H1 (cell line): ENCODE data around the gene REPS2. TPM values are rescaled to one million over a fixed set of nuclear protein-coding genes. Genes with fewer than 3 reads are reported as not detected.

Experiments used
- CTCF ChIA-PET: fragments of 300-600 bp; sonication (Branson Sonifier 250); formaldehyde crosslinking; loops from one replicate; lab custom pipeline; 2021; ENCODE audit not compliant: partially characterized antibody; lab: Charles Lee
- POLR2A ChIA-PET: fragments of 300-600 bp; sonication (Branson Sonifier 250); formaldehyde crosslinking; loops from one replicate; lab custom pipeline; 2021; ENCODE audit warnings: inconsistent platforms; ENCODE audit not compliant: partially characterized antibody; lab: Charles Lee
- DNase-seq, 2 experiments: peaks; one replicate each; pipeline versions ENCODE4 v3.0.0 to v3.0.0-alpha.2; 2010 to 2022; ENCODE audit warnings: low spot score in 2 of 2, low read depth in 1 of 2, mixed read lengths in 1 of 2
- FAIRE-seq: peaks from 2 replicates; lab custom pipeline; 2011; peaks lifted over from hg19 to GRCh38; lab: Jason Lieb, UNC
- H2AFZ ChIP-seq: 2 replicates; pipeline ENCODE4 v1.8.1; 2012; ENCODE audit warnings: low read length, inconsistent platforms
- H2AK5ac ChIP-seq: 2 replicates; pipeline ENCODE4 v1.6.1; 2013; ENCODE audit warnings: low read depth, low read length
- H2BK120ac ChIP-seq: replicated peaks from 2 replicates; pipeline ENCODE3; 2013; ENCODE audit warnings: low read depth, low read length, inconsistent platforms
- H2BK12ac ChIP-seq: 2 replicates; pipeline ENCODE4 v1.6.1; 2013; ENCODE audit warnings: low read depth, low read length
- H2BK15ac ChIP-seq: 2 replicates; pipeline ENCODE4 v1.6.1; 2013; ENCODE audit warnings: low read length
- H2BK20ac ChIP-seq: 2 replicates; pipeline ENCODE4 v1.6.1; 2013; ENCODE audit warnings: low read length
- H2BK5ac ChIP-seq: 2 replicates; pipeline ENCODE4 v1.6.1; 2013; ENCODE audit warnings: low read depth, low read length
- H3K14ac ChIP-seq: 2 replicates; pipeline ENCODE4 v1.6.1; 2013; ENCODE audit warnings: inconsistent platforms; ENCODE audit not compliant: insufficient read length
- H3K18ac ChIP-seq: 2 replicates; pipeline ENCODE4 v1.6.1; 2013; ENCODE audit warnings: low read length; ENCODE audit errors: extremely low read depth
- H3K23ac ChIP-seq: 2 replicates; pipeline ENCODE4 v1.6.1; 2013; ENCODE audit warnings: inconsistent platforms; ENCODE audit not compliant: insufficient read length
- H3K23me2 ChIP-seq: 2 replicates; pipeline ENCODE4 v1.6.1; 2013; ENCODE audit warnings: low read depth, low read length
- H3K27ac ChIP-seq: 2 replicates; pipeline ENCODE4 v1.6.1; 2011; ENCODE audit warnings: low read depth, low read length, inconsistent platforms
- H3K27me3 ChIP-seq, 4 experiments: replicated peaks in 1 of 4; 1 replicate in 1 of 4; 2 replicates in 3 of 4; pipeline versions ENCODE4 v1.6.1 to v1.8.1; 2011 to 2013; ENCODE audit warnings: low read length in 3 of 4, mild to moderate bottlenecking in 3 of 4, inconsistent platforms in 2 of 4, mixed read lengths in 2 of 4, moderate library complexity in 1 of 4; ENCODE audit not compliant: control insufficient read depth in 3 of 4, insufficient read depth in 3 of 4; ENCODE audit errors: extremely low read depth in 1 of 4
- H3K36me3 ChIP-seq, 4 experiments: 2 replicates each; pipeline versions ENCODE4 v1.6.1 to v1.8.1; 2011 to 2013; ENCODE audit warnings: mild to moderate bottlenecking in 4 of 4, low read length in 3 of 4, moderate library complexity in 2 of 4, control low read depth in 1 of 4, inconsistent platforms in 1 of 4; ENCODE audit not compliant: insufficient read depth in 4 of 4, control insufficient read depth in 2 of 4
- H3K4ac ChIP-seq: replicated peaks from 2 replicates; pipeline ENCODE3; 2013; ENCODE audit warnings: low read length, low read depth, mixed read lengths, inconsistent platforms; ENCODE audit not compliant: insufficient read length
- H3K4me1 ChIP-seq, 4 experiments: replicated peaks in 1 of 4; 1 replicate in 1 of 4; 2 replicates in 3 of 4; pipeline versions ENCODE4 v1.6.1 to v1.8.1; 2011 to 2013; ENCODE audit warnings: low read length in 3 of 4, inconsistent platforms in 2 of 4, mixed read lengths in 1 of 4; ENCODE audit not compliant: insufficient read depth in 4 of 4, control insufficient read depth in 3 of 4
- H3K4me2 ChIP-seq, 2 experiments: 2 replicates each; pipeline versions ENCODE4 v1.6.1 to v1.8.1; 2011 to 2013; ENCODE audit warnings: low read depth in 2 of 2, low read length in 2 of 2, control low read depth in 1 of 2, inconsistent platforms in 1 of 2, mild to moderate bottlenecking in 1 of 2; ENCODE audit not compliant: insufficient read depth in 1 of 2
- H3K4me3 ChIP-seq, 4 experiments: fragments of 200-600, 300-600 bp in 1 of 4; sonication (generic), shearing (Covaris generic), sonication (Bioruptor Twin) in 1 of 4; 2 replicates each; pipeline versions ENCODE4 v1.5.1 to v1.8.1; 2011 to 2016; ENCODE audit warnings: low read length in 4 of 4, low read depth in 3 of 4, control low read depth in 2 of 4, inconsistent platforms in 2 of 4, mild to moderate bottlenecking in 2 of 4, mixed read lengths in 1 of 4, moderate library complexity in 1 of 4; ENCODE audit not compliant: insufficient read depth in 2 of 4; ENCODE audit errors: extremely low read depth in 1 of 4
- H3K56ac ChIP-seq: replicated peaks from 2 replicates; pipeline ENCODE3; 2013; ENCODE audit warnings: low read depth, mild to moderate bottlenecking, mixed read lengths, low read length, inconsistent platforms; ENCODE audit not compliant: insufficient read length
- H3K79me1 ChIP-seq: 2 replicates; pipeline ENCODE4 v1.6.1; 2013; ENCODE audit warnings: low read depth, low read length, control low read depth
- H3K79me2 ChIP-seq, 2 experiments: 2 replicates each; pipeline versions ENCODE4 v1.6.1 to v1.8.1; 2012 to 2013; ENCODE audit warnings: low read length in 2 of 2, mild to moderate bottlenecking in 2 of 2, inconsistent platforms in 1 of 2; ENCODE audit not compliant: insufficient read depth in 2 of 2, control insufficient read depth in 1 of 2
- H3K9ac ChIP-seq, 4 experiments: replicated peaks in 1 of 4; 1 replicate in 1 of 4; 2 replicates in 3 of 4; pipeline versions ENCODE4 v1.6.1 to v1.8.1; 2011 to 2013; ENCODE audit warnings: low read depth in 3 of 4, low read length in 3 of 4, control low read depth in 2 of 4, mild to moderate bottlenecking in 2 of 4, moderate library complexity in 2 of 4, inconsistent platforms in 1 of 4; ENCODE audit errors: extremely low read depth in 1 of 4
- H3K9me3 ChIP-seq, 2 experiments: 2 replicates each; pipeline versions ENCODE4 v1.6.1 to v1.8.1; 2012 to 2013; ENCODE audit warnings: mild to moderate bottlenecking in 2 of 2, moderate library complexity in 2 of 2, control low read depth in 1 of 2, inconsistent platforms in 1 of 2, low read depth in 1 of 2, low read length in 1 of 2, mixed read lengths in 1 of 2; ENCODE audit not compliant: insufficient read depth in 2 of 2
- H4K20me1 ChIP-seq, 2 experiments: replicated peaks in 1 of 2; 2 replicates each; pipeline versions ENCODE3 to v1.8.1; 2011 to 2013; ENCODE audit warnings: inconsistent platforms in 2 of 2, low read length in 2 of 2, mild to moderate bottlenecking in 1 of 2; ENCODE audit not compliant: insufficient read depth in 2 of 2, control insufficient read depth in 1 of 2
- H4K5ac ChIP-seq: 2 replicates; pipeline ENCODE4 v1.6.1; 2013; ENCODE audit warnings: low read length, low read depth, mixed read lengths, inconsistent platforms; ENCODE audit not compliant: insufficient read length
- H4K8ac ChIP-seq: 2 replicates; pipeline ENCODE4 v1.8.0; 2013; ENCODE audit warnings: mild to moderate bottlenecking, moderate library complexity, low read length, inconsistent platforms; ENCODE audit not compliant: insufficient read depth; ENCODE audit errors: extremely low read depth
- H4K91ac ChIP-seq: replicated peaks from 2 replicates; pipeline ENCODE3; 2013; ENCODE audit warnings: low read length, mixed read lengths, inconsistent platforms; ENCODE audit not compliant: insufficient read length
- CTCF ChIP-seq, 3 experiments: IDR thresholded peaks; 1 replicate in 2 of 3; 2 replicates in 1 of 3; pipeline versions ENCODE4 v1.5.1 to v1.6.1; 2011; ENCODE audit warnings: low read length in 3 of 3, mild to moderate bottlenecking in 3 of 3, inconsistent platforms in 2 of 3, low read depth in 1 of 3, moderate library complexity in 1 of 3; ENCODE audit not compliant: insufficient read depth in 1 of 3; ENCODE audit errors: control extremely low read depth in 1 of 3
- EP300 ChIP-seq, 2 experiments: IDR thresholded peaks; 1 replicate in 1 of 2; 2 replicates in 1 of 2; pipeline ENCODE4 v1.6.1; 2011 to 2012; ENCODE audit warnings: low read depth in 2 of 2, low read length in 2 of 2, mild to moderate bottlenecking in 2 of 2, borderline replicate concordance in 1 of 2, inconsistent platforms in 1 of 2, moderate library complexity in 1 of 2
- JUN ChIP-seq: IDR thresholded peaks from 2 replicates; pipeline ENCODE4 v1.6.1; 2011; ENCODE audit warnings: low read depth, mild to moderate bottlenecking, improper control_type of control experiment, low read length
- MAFK ChIP-seq: IDR thresholded peaks from 2 replicates; pipeline ENCODE4 v1.6.1; 2012; ENCODE audit warnings: low read depth, mild to moderate bottlenecking, improper control_type of control experiment, low read length
- POU5F1 ChIP-seq: IDR thresholded peaks from 2 replicates; pipeline ENCODE4 v1.6.1; 2011; ENCODE audit warnings: low read depth, mild to moderate bottlenecking, low read length, moderate library complexity
- RAD21 ChIP-seq, 2 experiments: IDR thresholded peaks in 1 of 2; conservative IDR thresholded peaks in 1 of 2; 2 replicates each; pipeline ENCODE4 v1.6.1; 2011; ENCODE audit warnings: low read depth in 2 of 2, low read length in 2 of 2, improper control_type of control experiment in 1 of 2, inconsistent platforms in 1 of 2, mild to moderate bottlenecking in 1 of 2, moderate library complexity in 1 of 2
- RFX5 ChIP-seq: IDR thresholded peaks from 2 replicates; pipeline ENCODE4 v1.6.1; 2011; ENCODE audit warnings: low read depth, low read length, improper control_type of control experiment, borderline replicate concordance
- SIN3A ChIP-seq, 2 experiments: IDR thresholded peaks in 1 of 2; conservative IDR thresholded peaks in 1 of 2; 2 replicates each; pipeline ENCODE4 v1.6.1; 2011 to 2012; ENCODE audit warnings: low read length in 2 of 2, improper control_type of control experiment in 1 of 2, low read depth in 1 of 2, mild to moderate bottlenecking in 1 of 2
- TAF1 ChIP-seq: IDR thresholded peaks from 2 replicates; pipeline ENCODE4 v1.6.1; 2011; ENCODE audit warnings: mild to moderate bottlenecking, low read depth, low read length
- USF2 ChIP-seq: IDR thresholded peaks from 2 replicates; pipeline ENCODE4 v1.6.1; 2011; ENCODE audit warnings: low read length, improper control_type of control experiment
- WGBS, 2 experiments: shearing (Covaris generic) in 1 of 2; methylation state at CpG; one replicate each; pipeline versions ENCODE4 v1.1.6 to v1.1.7; 2013 to 2015; ENCODE audit warnings: low lambda C conversion rate in 2 of 2, mixed read lengths in 2 of 2, inconsistent platforms in 1 of 2, low coverage in 1 of 2, missing lambda C conversion rate in 1 of 2; ENCODE audit not compliant: insufficient replicate concordance in 2 of 2, insufficient coverage in 1 of 2, insufficient read length in 1 of 2; ENCODE audit errors: extremely low coverage in 1 of 2, missing lambda C conversion rate in 1 of 2; 5-methylcytosine and 5-hydroxymethylcytosine counted together
- polyA plus RNA-seq, 7 experiments: library from polyadenylated mRNA; depleted of rRNA in 3 of 7; stranded (reverse) in 5 of 7; unstranded in 2 of 7; fragments of >200 nt in 5 of 7; fragments of 200-250 nt in 2 of 7; gene quantifications; 1 replicate in 5 of 7; 2 replicates in 1 of 7; 4 replicates in 1 of 7; pipeline versions ENCODE4 v1.2.1 to v1.2.3, GENCODE V29; 2011 to 2013; ENCODE audit warnings: missing spikeins in 2 of 7, mixed read lengths in 2 of 7
- total RNA-seq: library from RNA; stranded (reverse); fragmentation: NEBNext Ultra II Directional; extraction: Animal tissue kit (Norgen Biotek cat#: 25700); gene quantifications from 2 replicates; pipeline ENCODE4 v1.2.1, GENCODE V29; 2021

REPS2 gene
- total and polyA plus RNA-seq, 2 of the 8 experiments (the other 6 are each of a cell fraction or from before 2014, with no cell fraction given), result 0.79 to 4.3 TPM

- H3K79me2 ChIP-seq, result no peaks in the 10 kb centered on the region
- H3K4ac ChIP-seq, result no peak overlapping the region
- no peak overlapping the region for H2BK120ac ChIP-seq
- H3K27me3 ChIP-seq, result no peaks in the 10 kb centered on the region
- H3K18ac ChIP-seq, result no peak overlapping the region
- no peaks in the 10 kb centered on the region for H3K4me1 ChIP-seq
- no peak overlapping the region for H2AK5ac ChIP-seq
- H3K9ac ChIP-seq, result no peak overlapping the region
- 87% methylated on average over 2 of the region's 2 CpGs; no CpG with 5 or more reads in 1 of the 2 experiments for WGBS, 2 experiments
- H4K8ac ChIP-seq, result no peak overlapping the region
- H4K91ac ChIP-seq, result no peak overlapping the region
- no peaks in the 10 kb centered on the region for H3K36me3 ChIP-seq
- no peaks in the 10 kb centered on the region for H4K20me1 ChIP-seq
- no peaks in the 10 kb centered on the region for H3K23me2 ChIP-seq
- H3K79me1 ChIP-seq, result no peaks in the 10 kb centered on the region
- H3K4me3 ChIP-seq, result no peak overlapping the region
- H2BK20ac ChIP-seq, result no peak overlapping the region
- no peak overlapping the region for H3K4me2 ChIP-seq
- H2AFZ ChIP-seq, result no peak overlapping the region
- CTCF ChIA-PET, result interaction anchor here (1.3 kb wide), 1 partner anchor 11 kb away, joined by 3 read pairs; no protein-coding TSS in a partner anchor
- H2BK12ac ChIP-seq, result no peak overlapping the region
- FAIRE-seq (no peak), DNase-seq (no peak)
- no peak overlapping the region for H4K5ac ChIP-seq
- H2BK15ac ChIP-seq, result no peak overlapping the region
- no peak overlapping the region for H3K56ac ChIP-seq
- no peak overlapping the region for H2BK5ac ChIP-seq
- H3K23ac ChIP-seq, result no peak overlapping the region
- no peak overlapping the region for H3K14ac ChIP-seq
- H3K9me3 ChIP-seq, result no peaks in the 10 kb centered on the region
- POLR2A ChIA-PET, result no interaction called here
- H3K27ac ChIP-seq, result no peak overlapping the region
- TF ChIP-seq SIN3A (conservative IDR thresholded peaks at IDR 0.05 in 1 of 2, IDR thresholded peaks at IDR 0.05 in 1 of 2; ENCODE audit: low read depth in 1 of 2, low read length in 2 of 2), result no peak
- no peak for TF ChIP-seq MAFK
- TF ChIP-seq USF2, result no peak
- no peak for TF ChIP-seq TAF1
- TF ChIP-seq RFX5, result no peak
- no peak for TF ChIP-seq EP300 (IDR thresholded peaks at IDR 0.05; ENCODE audit: borderline replicate concordance in 1 of 2, low read depth in 2 of 2, low read length in 2 of 2)
- no peak for TF ChIP-seq RAD21 (IDR thresholded peaks at IDR 0.05 in 1 of 2, conservative IDR thresholded peaks at IDR 0.05 in 1 of 2; ENCODE audit: low read depth in 2 of 2, low read length in 2 of 2)
- TF ChIP-seq JUN, result no peak
- no peak for TF ChIP-seq CTCF (IDR thresholded peaks at IDR 0.05; ENCODE audit: control extremely low read depth in 1 of 3, insufficient read depth in 1 of 3, low read depth in 1 of 3, low read length in 3 of 3)
- TF ChIP-seq POU5F1, result no peak
Measured at GRCh38 chrX:17012465-17012864, 66.0 kb downstream of the REPS2 start.
